Peyer's patch (tissue), 4 donors: ENCODE data around the gene KYAT1. TPM values are rescaled to one million over a fixed set of nuclear protein-coding genes. Genes with fewer than 3 reads are reported as not detected.
"Not testable (repeated sequence)": the region's sequence is repeated elsewhere in the genome, so short reads cannot be mapped to it uniquely, and the experiment has no call there.

Experiments
- DNase-seq, 3 donors: peaks; one replicate each; pipeline ENCODE4 v3.0.0-alpha.2; 2017 to 2019
- H3K27ac ChIP-seq, 4 donors: fragments of 200-600 bp; sonication (generic); one replicate each; pipeline ENCODE4 v1.5.1; 2016 to 2019
- H3K27me3 ChIP-seq, 2 donors: fragments of 200-600 bp; sonication (generic); one replicate each; pipeline ENCODE4 v1.5.1; 2019
- H3K36me3 ChIP-seq, 3 donors: fragments of 200-600 bp; sonication (generic); one replicate each; pipeline ENCODE4 v1.5.1; 2016 to 2019
- H3K4me1 ChIP-seq, 4 donors: fragments of 200-600 bp; sonication (generic); one replicate each; pipeline ENCODE4 v1.5.1; 2016 to 2019
- H3K4me3 ChIP-seq, 4 donors: fragments of 200-600 bp; sonication (generic); 1 replicate in 3 of 4; 2 replicates in 1 of 4; pipeline ENCODE4 v1.5.1; 2016 to 2019; ENCODE audit warnings: mild to moderate bottlenecking in 1 of 4
- H3K9me3 ChIP-seq, 4 donors: fragments of 200-600 bp; sonication (generic); one replicate each; pipeline ENCODE4 v1.5.1; 2016 to 2019; ENCODE audit warnings: mild to moderate bottlenecking in 1 of 4
- CTCF ChIP-seq, 6 experiments: fragments of 450-650 bp in 4 of 6; fragments of 200-600 bp in 2 of 6; sonication (generic) in 1 of 6; IDR thresholded peaks; one replicate each; pipeline ENCODE4 v1.5.1; 2017 to 2019; ENCODE audit warnings: antibody characterized with exemption in 6 of 6, mild to moderate bottlenecking in 3 of 6, moderate library complexity in 1 of 6
- POLR2A ChIP-seq, 2 donors: fragments of 450-650 bp; IDR thresholded peaks; one replicate each; pipeline ENCODE4 v1.5.1; 2017; ENCODE audit warnings: antibody characterized with exemption in 2 of 2, mild to moderate bottlenecking in 2 of 2, moderate library complexity in 2 of 2
- total RNA-seq, 4 donors: library from RNA; depleted of rRNA; stranded (reverse); fragments of >200 nt; gene quantifications; one replicate each; pipeline ENCODE4 v1.1.0, GENCODE V29; 2016

Gene KYAT1
- total RNA-seq, 4 donors from 2014 or later = 4.6 to 14.9 (median 8.7) TPM

GRCh38 chr9:128800061-128800460 is 81.7 kb downstream of the KYAT1 start:
- Histone ChIP-seq H3K27me3 (no peaks in the 10 kb centered on the region), H3K9me3 (no peaks in the 10 kb centered on the region), H3K27ac (no peak overlapping the region), H3K36me3 (peaks cover 0 to 90% (median 0%) of the 10 kb centered on the region in 3 donors), H3K4me3 (no peak overlapping the region), H3K4me1 (no peaks in the 10 kb centered on the region)
- no peak for TF ChIP-seq POLR2A (IDR thresholded peaks at IDR 0.05)
- no peak for TF ChIP-seq CTCF (IDR thresholded peaks at IDR 0.05)
- no peak for DNase-seq

- Histone ChIP-seq H3K4me1 (no peaks in the 10 kb centered on the region), H3K9me3 (no peaks in the 10 kb centered on the region), H3K27ac (peak overlapping the region in 1 of 4 donors; percentile 23), H3K36me3 (peaks cover 0 to 88% (median 0%) of the 10 kb centered on the region in 3 donors), H3K27me3 (no peaks in the 10 kb centered on the region), H3K4me3 (no peak overlapping the region)
- DNase-seq = peak in 1 of 3 donors; percentile 67
- TF ChIP-seq POLR2A (IDR thresholded peaks at IDR 0.05) = no peak
- TF ChIP-seq CTCF (IDR thresholded peaks at IDR 0.05) = no peak
These were observed 82.9 kb downstream of the KYAT1 start for GRCh38 chr9:128798896-128799295.

- not testable (repeated sequence) for H3K9me3 ChIP-seq, H3K27me3 ChIP-seq, H3K27ac ChIP-seq, H3K4me1 ChIP-seq, H3K4me3 ChIP-seq, DNase-seq
- peaks cover 0 to 88% (median 0%) of the 10 kb centered on the region in 3 donors for H3K36me3 ChIP-seq
These were observed 86.8 kb downstream of the KYAT1 start for GRCh38 chr9:128794961-128795360.

GRCh38 chr9:128792978-128793686 is 88.6 kb downstream of the KYAT1 start:
- H3K27ac ChIP-seq = no peak overlapping the region
- no peaks in the 10 kb centered on the region for H3K9me3 ChIP-seq
- H3K27me3 ChIP-seq = no peaks in the 10 kb centered on the region
- H3K4me1 ChIP-seq = peaks cover 0 to 7% (median 2%) of the 10 kb centered on the region in 4 donors
- TF ChIP-seq CTCF (IDR thresholded peaks at IDR 0.05) = no peak
- H3K36me3 ChIP-seq = peaks cover 0 to 77% (median 0%) of the 10 kb centered on the region in 3 donors
- no peak for DNase-seq
- H3K4me3 ChIP-seq = no peak overlapping the region

- no peaks in the 10 kb centered on the region for H3K9me3 ChIP-seq
- peaks cover 0 to 12% (median 5%) of the 10 kb centered on the region in 4 donors for H3K4me1 ChIP-seq
- H3K36me3 ChIP-seq = peaks cover 0 to 67% (median 0%) of the 10 kb centered on the region in 3 donors
- DNase-seq = no peak
- no peak overlapping the region for H3K4me3 ChIP-seq
- no peak overlapping the region for H3K27ac ChIP-seq
- TF ChIP-seq POLR2A (IDR thresholded peaks at IDR 0.05) = no peak
- no peak for TF ChIP-seq CTCF (IDR thresholded peaks at IDR 0.05)
- no peaks in the 10 kb centered on the region for H3K27me3 ChIP-seq
These were observed 89.6 kb downstream of the KYAT1 start for GRCh38 chr9:128792134-128792533.

- peaks cover 0 to 51% (median 0%) of the 10 kb centered on the region in 3 donors for H3K36me3 ChIP-seq
These were observed 91.2 kb downstream of the KYAT1 start for GRCh38 chr9:128790536-128790935.

More at GRCh38 chr9:128790536-128790935, 91.2 kb downstream of the KYAT1 start:
- no peak for TF ChIP-seq CTCF (IDR thresholded peaks at IDR 0.05)
- TF ChIP-seq POLR2A (IDR thresholded peaks at IDR 0.05) = no peak
- peaks cover 0 to 17% (median 5%) of the 10 kb centered on the region in 4 donors for H3K4me1 ChIP-seq
- no peaks in the 10 kb centered on the region for H3K27me3 ChIP-seq
- H3K27ac ChIP-seq = no peak overlapping the region
- no peak for DNase-seq
- no peaks in the 10 kb centered on the region for H3K9me3 ChIP-seq
- no peak overlapping the region for H3K4me3 ChIP-seq
